IPS DF 6.9 (cell line): ENCODE data around the gene SLC38A8.

Experiments used
- DNase-seq: peaks from one replicate; pipeline ENCODE4 v3.0.0-alpha.2; 2013; ENCODE audit warnings: low read depth, low spot score
- H3K27ac ChIP-seq: one replicate; pipeline ENCODE4 v1.5.1; 2013; ENCODE audit warnings: low read length, control low read depth
- H3K27me3 ChIP-seq: 2 replicates; pipeline ENCODE4 v1.6.1; 2013; ENCODE audit warnings: mild to moderate bottlenecking, low read length; ENCODE audit not compliant: control insufficient read depth, insufficient read depth
- H3K36me3 ChIP-seq: 2 replicates; pipeline ENCODE4 v1.6.1; 2013; ENCODE audit warnings: low read length; ENCODE audit not compliant: control insufficient read depth, insufficient read depth
- H3K4me1 ChIP-seq: 2 replicates; pipeline ENCODE4 v1.6.1; 2013; ENCODE audit warnings: low read length; ENCODE audit not compliant: control insufficient read depth, insufficient read depth
- H3K4me3 ChIP-seq: 2 replicates; pipeline ENCODE4 v1.5.1; 2013; ENCODE audit warnings: mild to moderate bottlenecking, low read length
- H3K9me3 ChIP-seq: 2 replicates; pipeline ENCODE4 v1.6.1; 2013; ENCODE audit warnings: low read length, inconsistent platforms; ENCODE audit not compliant: control insufficient read depth, insufficient read depth
- WGBS: extraction: QIAGEN DNeasy Blood & Tissue Kit; methylation state at CpG from one replicate; pipeline ENCODE4 v1.1.7; 2013; ENCODE audit warnings: mixed read lengths, missing lambda C conversion rate; ENCODE audit not compliant: insufficient read length, insufficient coverage; 5-methylcytosine and 5-hydroxymethylcytosine counted together

SLC38A8 gene

GRCh38 chr16:84016477-84016876, 26.1 kb downstream of the SLC38A8 start:
- Histone ChIP-seq H3K4me3 (no peak overlapping the region), H3K9me3 (no peaks in the 10 kb centered on the region), H3K36me3 (no peaks in the 10 kb centered on the region), H3K27ac (no peak overlapping the region), H3K4me1 (no peaks in the 10 kb centered on the region), H3K27me3 (no peaks in the 10 kb centered on the region)
- no peak for DNase-seq
- no CpG with 5 or more reads among the region's 12 CpGs for WGBS

DNA sequence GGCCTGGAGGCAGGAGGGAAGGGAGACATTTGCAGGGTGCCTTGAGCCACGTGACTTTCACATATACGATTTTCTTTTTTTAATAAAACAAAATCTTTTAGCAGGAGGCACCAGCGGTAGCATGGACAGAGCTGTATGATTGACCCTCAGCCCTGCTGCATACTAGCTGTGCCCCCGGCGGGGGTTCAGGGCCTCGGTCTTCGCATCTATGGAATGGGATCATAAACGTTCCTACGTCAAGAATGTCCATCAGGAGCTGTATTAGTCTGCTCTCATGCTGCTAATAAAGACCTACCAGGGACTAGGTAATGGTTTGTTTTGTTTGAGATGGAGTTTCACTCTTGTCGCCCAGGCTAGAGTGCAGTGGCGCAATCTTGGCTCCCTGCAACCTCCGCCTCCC, 27.2 kb downstream of the SLC38A8 start:
- Histone ChIP-seq H3K27ac (no peak overlapping the region), H3K27me3 (no peaks in the 10 kb centered on the region), H3K4me1 (no peaks in the 10 kb centered on the region), H3K4me3 (no peak overlapping the region), H3K36me3 (no peaks in the 10 kb centered on the region), H3K9me3 (no peaks in the 10 kb centered on the region)
- WGBS = no CpG with 5 or more reads among the region's 12 CpGs
- no peak for DNase-seq

- Histone ChIP-seq H3K4me3 (no peak overlapping the region), H3K27ac (no peak overlapping the region), H3K36me3 (no peaks in the 10 kb centered on the region), H3K4me1 (no peaks in the 10 kb centered on the region), H3K27me3 (no peaks in the 10 kb centered on the region), H3K9me3 (no peaks in the 10 kb centered on the region)
- WGBS = no CpG with 5 or more reads among the region's 14 CpGs
- no peak for DNase-seq
Observed at GRCh38 chr16:84014570-84015327, 27.8 kb downstream of the SLC38A8 start.

GRCh38 chr16:84013787-84014569, 28.6 kb downstream of the SLC38A8 start:
- Histone ChIP-seq H3K9me3 (no peaks in the 10 kb centered on the region), H3K27ac (no peak overlapping the region), H3K27me3 (no peaks in the 10 kb centered on the region), H3K36me3 (no peaks in the 10 kb centered on the region), H3K4me3 (no peak overlapping the region), H3K4me1 (no peaks in the 10 kb centered on the region; the same call in 1 of the 2 replicates)
- no CpG with 5 or more reads among the region's 14 CpGs for WGBS
- DNase-seq = peak; percentile 97

GRCh38 chr16:84009282-84009681, 33.3 kb downstream of the SLC38A8 start:
- DNase-seq = no peak
- H3K36me3 ChIP-seq = no peaks in the 10 kb centered on the region
- H3K27me3 ChIP-seq = no peaks in the 10 kb centered on the region
- H3K27ac ChIP-seq = no peak overlapping the region
- H3K9me3 ChIP-seq = no peaks in the 10 kb centered on the region
- WGBS = no CpG with 5 or more reads among the region's 6 CpGs
- H3K4me1 ChIP-seq = no peaks in the 10 kb centered on the region; the same call in 1 of the 2 replicates
- H3K4me3 ChIP-seq = no peak overlapping the region

GRCh38 chr16:84007965-84008364, 34.6 kb downstream of the SLC38A8 start:
- Histone ChIP-seq H3K4me1 (no peaks in the 10 kb centered on the region; the same call in 1 of the 2 replicates), H3K9me3 (no peaks in the 10 kb centered on the region), H3K27me3 (no peaks in the 10 kb centered on the region), H3K4me3 (no peak overlapping the region), H3K27ac (no peak overlapping the region), H3K36me3 (no peaks in the 10 kb centered on the region)
- DNase-seq = no peak
- no CpG with 5 or more reads among the region's 8 CpGs for WGBS

GRCh38 chr16:84007520-84007919, 35.1 kb downstream of the SLC38A8 start:
- WGBS = no CpG with 5 or more reads among the region's 4 CpGs
- H3K36me3 ChIP-seq = no peaks in the 10 kb centered on the region
- DNase-seq = no peak
- no peak overlapping the region for H3K27ac ChIP-seq
- no peak overlapping the region for H3K4me3 ChIP-seq
- H3K9me3 ChIP-seq = no peaks in the 10 kb centered on the region
- H3K27me3 ChIP-seq = no peaks in the 10 kb centered on the region
- no peaks in the 10 kb centered on the region; the same call in 1 of the 2 replicates for H3K4me1 ChIP-seq

GRCh38 chr16:84005391-84005790, 37.2 kb downstream of the SLC38A8 start:
- no peak overlapping the region for H3K27ac ChIP-seq
- whole genome bisulfite sequencing = no CpG with 5 or more reads among the region's 5 CpGs
- no peak for DNase-seq
- no peaks in the 10 kb centered on the region for H3K9me3 ChIP-seq
- H3K36me3 ChIP-seq = no peaks in the 10 kb centered on the region
- no peak overlapping the region for H3K4me3 ChIP-seq
- no peaks in the 10 kb centered on the region for H3K27me3 ChIP-seq
- H3K4me1 ChIP-seq = no peaks in the 10 kb centered on the region; the same call in 1 of the 2 replicates

DNA sequence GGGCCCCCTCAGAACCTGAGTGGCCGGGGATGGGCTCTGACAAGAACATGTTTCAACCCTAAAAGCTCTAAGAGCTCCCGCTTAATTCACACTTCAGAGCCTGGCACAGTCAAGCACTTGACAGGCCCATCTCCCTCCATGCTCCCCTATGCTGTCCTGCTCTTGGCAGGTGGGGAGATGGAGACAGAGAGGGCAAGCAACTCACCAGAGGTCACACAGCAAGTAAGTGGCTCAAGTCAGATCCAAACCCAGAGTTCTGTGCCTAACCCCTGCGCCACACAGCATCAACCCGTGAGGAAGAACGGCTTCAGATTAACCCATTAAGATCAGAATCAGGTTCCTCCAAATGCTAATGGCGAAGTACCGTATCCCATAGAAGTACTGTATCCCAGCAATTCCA, 38.2 kb downstream of the SLC38A8 start:
- WGBS = no CpG with 5 or more reads among the region's 7 CpGs
- H3K36me3 ChIP-seq = no peaks in the 10 kb centered on the region
- H3K27me3 ChIP-seq = no peaks in the 10 kb centered on the region
- no peaks in the 10 kb centered on the region; the same call in 1 of the 2 replicates for H3K4me1 ChIP-seq
- H3K4me3 ChIP-seq = no peak overlapping the region
- no peaks in the 10 kb centered on the region for H3K9me3 ChIP-seq
- no peak for DNase-seq
- no peak overlapping the region for H3K27ac ChIP-seq

GRCh38 chr16:84003038-84003437, 39.6 kb downstream of the SLC38A8 start:
- Histone ChIP-seq H3K36me3 (no peaks in the 10 kb centered on the region), H3K27me3 (no peaks in the 10 kb centered on the region), H3K4me1 (no peaks in the 10 kb centered on the region), H3K4me3 (no peak overlapping the region), H3K27ac (no peak overlapping the region), H3K9me3 (no peaks in the 10 kb centered on the region)
- no CpG with 5 or more reads among the region's 12 CpGs for WGBS
- DNase-seq = no peak
